ENCODE results near the gene APLF.
A peak's percentile ranks its signal among the peaks of the same experiment; 100 is the strongest.
"Not testable (repeated sequence)": the region's sequence is repeated elsewhere in the genome, so short reads cannot be mapped to it uniquely, and the experiment has no call there.

The APLF gene

GRCh38 chr2:68482296-68482820 lies 15.0 kb downstream of the APLF start:
- DNase-seq: no peak

DNA sequence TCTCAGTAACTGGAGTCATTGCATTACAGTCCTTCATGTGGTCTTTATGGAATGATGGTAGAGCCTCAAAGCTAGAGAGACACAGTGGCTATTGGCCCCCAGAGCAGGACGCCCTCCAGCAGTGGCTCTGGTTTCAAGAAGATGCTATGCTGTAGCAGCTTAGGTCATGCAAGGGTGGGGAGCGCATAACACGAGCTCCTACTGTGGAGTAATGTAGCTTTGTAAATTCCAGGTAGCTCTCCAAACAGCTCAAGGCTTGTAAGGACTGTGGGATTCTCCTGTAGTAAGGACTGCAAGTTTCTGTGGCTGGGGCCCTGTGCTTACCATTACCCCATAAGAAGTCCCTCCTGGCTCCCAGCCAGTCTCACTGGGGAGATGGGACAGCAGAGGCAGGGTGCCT lies 15.6 kb downstream of the APLF start:
- no peak for DNase-seq

GRCh38 chr2:68487773-68488355 lies 20.5 kb downstream of the APLF start:
- peak; percentile 68 for DNase-seq

DNA sequence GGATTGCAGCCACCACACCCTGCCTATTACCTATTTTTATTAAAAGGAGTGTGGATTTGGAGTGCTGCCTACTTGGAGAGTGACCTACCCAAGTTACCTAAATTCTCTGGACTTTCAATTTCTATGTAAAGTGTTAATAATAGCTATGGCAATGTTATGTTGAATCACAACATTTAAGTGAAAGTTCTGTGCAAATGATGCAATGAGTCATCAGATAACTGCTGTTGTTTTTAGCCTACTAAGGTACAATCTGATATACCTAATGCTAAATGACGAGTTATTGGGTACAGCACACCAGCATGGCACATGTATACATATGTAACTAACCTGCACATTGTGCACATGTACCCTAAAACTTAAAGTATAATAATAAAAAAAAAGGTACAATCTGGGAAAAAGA lies 21.2 kb downstream of the APLF start:
- peak; percentile 4 for DNase-seq

DNA sequence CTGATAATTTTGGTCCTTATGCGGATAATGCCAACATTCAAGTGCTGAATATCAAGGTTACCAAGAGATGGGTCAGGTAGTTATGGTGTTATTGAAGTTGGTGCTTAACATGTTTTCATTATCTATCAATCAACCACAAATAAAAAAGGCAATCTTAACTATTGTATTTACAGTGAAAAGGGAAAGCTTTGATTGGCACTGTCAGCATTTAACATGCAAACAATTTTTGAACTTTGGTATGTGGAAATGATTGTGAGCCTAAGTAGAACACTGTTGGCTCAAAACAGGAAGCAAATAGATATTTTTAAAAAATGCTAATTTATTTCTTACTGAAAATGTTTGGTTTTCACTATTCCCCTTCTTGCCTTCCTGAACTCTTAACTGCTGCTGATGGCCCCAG lies 21.9 kb downstream of the APLF start:
- no peak for DNase-seq

DNA sequence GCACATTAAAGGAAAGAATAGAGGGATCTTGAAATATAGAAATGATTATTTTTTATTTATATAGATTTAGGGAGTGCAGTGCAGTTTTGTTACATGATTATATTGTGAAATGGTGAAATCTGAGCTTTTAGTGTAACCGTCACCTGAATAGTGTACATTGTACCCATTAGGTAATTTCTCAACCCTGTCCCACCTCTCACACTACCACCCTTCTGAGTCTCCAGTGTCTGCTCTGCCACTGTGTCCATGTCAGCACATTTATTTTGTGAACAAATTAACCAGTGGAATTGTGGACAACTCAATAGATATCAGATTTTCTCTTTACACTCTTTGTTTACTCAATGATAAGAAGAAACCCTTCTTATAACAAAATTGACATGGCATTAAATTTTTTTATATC lies 24.2 kb downstream of the APLF start:
- no peak for DNase-seq

DNA sequence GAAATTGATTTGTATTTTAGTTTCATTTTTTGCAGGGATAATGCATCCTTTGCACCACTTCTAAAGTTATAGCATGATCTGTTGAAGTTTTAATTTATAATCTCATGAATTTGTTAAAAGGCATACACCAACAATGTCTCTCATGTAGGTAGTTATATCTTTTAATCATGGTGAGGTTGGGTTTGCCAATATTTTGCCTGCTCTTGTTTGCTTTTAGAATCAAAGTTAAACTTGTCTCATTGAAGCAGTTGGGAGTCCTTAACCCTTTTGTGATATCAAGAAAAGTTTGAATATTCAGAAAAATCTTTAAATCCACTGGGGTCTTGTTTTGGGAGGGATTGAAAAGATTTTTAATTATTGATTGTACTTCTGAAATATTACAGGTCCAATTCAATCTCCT lies 31.7 kb downstream of the APLF start:
- DNase-seq: no peak

GRCh38 chr2:68500649-68501048 lies 33.3 kb downstream of the APLF start:
- no peak for DNase-seq

DNA sequence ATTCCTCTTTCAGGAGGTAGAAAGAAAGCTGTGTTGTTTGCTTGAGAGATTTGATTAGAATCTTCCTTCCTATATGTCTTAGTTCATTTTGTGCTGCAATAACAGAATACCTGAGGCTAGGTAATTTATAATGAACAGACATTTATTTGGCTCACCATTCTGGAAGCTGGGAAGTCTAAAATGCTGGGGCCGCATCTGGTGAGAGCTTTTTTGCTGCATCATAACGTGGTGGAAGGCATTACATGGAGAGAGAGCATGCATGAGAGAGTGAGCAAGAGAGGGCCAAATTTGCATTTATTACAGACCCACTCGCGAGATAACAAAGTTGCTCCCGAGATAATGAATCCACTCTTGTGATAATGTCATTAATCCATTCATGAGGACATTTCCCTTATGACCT lies 34.4 kb downstream of the APLF start:
- DNase-seq: no peak

DNA sequence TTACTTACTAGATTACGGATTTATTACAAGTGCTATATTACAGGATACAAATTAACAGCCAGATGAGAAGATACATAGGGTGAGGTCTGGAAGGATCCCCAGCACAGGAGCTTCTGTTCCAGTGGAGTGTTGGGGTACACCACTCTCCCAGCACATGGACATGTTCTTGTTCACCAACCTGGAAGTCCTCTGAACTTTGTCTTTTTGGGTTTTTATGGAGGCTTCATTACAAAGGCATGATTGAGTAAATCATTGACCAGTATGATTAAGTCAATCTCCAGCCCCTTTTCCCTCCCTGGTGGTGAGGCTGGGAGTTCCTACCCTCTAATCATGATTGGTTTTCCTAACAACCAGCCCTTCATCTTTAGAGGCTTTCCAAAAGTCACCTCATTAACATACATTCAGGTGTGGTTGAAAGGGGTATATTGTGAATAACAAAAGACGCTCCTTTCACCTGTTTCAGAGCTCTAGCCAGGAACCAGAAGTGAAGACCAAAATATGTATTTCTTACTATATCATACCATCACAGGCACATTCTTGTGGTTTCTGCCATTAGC lies 38.3 kb downstream of the APLF start:
- DNase-seq: no peak

DNA sequence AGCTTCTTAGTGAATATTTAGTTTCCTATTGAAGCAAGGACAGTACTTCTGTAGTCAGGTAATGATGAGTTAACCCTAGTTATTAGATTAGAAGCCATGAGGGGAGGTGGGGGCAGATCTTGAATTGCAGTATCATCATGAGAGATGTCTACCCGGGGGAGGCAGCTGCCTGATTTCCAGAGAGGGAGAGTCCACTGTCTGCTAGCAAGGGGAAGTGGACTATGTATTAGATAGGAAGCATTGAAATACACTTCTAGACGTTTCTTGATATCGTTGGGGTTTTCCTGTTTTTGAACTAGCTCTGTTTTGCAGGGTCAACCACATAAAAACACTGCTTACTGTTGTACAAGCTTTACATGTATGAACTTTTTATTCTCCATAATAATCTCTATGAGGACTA lies 38.8 kb downstream of the APLF start:
- no peak for DNase-seq

GRCh38 chr2:68512326-68512725 lies 44.9 kb downstream of the APLF start:
- no peak for DNase-seq

DNA sequence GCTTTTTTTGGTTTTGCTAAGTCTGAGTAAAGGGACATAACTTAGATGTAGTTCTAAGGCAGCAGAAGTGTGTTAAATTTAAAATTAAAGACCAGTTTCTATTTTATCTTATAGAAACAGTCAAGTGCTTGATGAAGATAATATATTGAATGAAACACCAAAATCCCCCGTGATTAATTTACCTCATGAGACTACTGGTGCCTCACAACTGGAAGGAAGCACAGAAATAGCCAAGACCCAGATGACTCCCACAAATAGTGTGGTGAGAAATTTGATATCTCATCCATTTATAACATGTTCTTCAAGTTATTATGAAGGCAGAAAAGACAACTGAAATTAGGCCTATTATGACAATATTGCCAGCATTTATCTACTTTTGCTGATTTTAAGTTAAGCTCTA lies 45.6 kb downstream of the APLF start:
- DNase-seq: no peak

- DNase-seq: no peak
These were observed 47.0 kb downstream of the APLF start for GRCh38 chr2:68514316-68514929.

DNA sequence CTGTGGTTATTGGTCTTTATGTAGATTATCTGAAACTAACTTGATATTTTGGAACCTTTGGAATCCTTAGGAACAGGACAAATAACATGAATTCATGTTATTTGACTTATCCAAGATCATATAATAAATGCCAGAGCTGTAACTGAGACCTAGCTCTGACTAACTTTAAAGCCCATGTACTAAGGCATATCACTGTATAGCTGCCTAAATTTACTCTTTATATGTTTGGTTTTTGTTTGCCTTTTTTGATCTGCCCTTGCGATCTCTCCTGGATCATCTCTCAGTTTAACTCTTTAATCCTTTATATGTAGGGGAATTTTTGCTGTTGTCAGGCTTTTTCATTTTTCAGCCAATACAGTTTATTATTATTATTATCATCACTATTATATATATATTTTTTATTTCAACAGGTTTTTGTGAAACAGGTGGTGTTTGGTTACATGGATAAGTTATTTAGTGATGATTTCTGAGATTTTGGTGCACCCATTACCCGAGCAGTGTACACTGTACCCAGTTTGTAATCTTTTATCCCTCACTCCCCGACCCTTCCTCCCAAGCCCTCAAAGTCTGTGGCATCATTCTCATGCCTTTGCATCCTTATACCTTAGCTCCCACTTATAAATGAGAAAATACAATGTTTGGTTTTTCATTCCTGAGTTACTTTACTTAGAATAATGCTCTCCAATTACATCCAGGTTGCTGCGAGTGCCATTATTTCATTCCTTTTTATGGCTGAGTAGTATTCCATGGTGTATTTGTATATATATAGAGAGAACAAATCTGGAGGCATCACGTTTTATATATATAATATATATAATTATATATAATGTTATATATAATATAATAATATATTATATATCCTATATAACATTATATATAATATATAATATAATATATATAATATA lies 48.9 kb downstream of the APLF start:
- no peak for DNase-seq

GRCh38 chr2:68519236-68519635 lies 51.9 kb downstream of the APLF start:
- no peak for DNase-seq

DNA sequence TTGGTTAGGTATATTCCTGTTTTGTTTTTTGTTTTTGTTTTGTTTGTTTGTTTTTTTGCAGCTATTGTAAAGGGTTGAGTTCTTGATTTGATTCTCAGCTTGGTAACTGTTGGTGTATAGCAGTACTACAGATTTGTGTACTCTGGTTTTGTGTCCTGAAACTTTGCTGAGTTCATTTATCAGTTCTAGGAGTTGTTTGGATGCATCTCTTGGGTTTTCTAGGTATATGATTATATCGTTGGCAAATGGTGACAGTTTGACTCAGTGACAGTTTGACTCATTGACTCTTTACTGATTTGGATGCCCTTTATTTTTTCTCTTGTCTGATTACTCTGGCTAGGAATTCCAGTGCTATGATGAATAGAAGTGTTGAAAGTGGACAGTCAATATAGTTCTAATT lies 53.7 kb downstream of the APLF start:
- no peak for DNase-seq

DNA sequence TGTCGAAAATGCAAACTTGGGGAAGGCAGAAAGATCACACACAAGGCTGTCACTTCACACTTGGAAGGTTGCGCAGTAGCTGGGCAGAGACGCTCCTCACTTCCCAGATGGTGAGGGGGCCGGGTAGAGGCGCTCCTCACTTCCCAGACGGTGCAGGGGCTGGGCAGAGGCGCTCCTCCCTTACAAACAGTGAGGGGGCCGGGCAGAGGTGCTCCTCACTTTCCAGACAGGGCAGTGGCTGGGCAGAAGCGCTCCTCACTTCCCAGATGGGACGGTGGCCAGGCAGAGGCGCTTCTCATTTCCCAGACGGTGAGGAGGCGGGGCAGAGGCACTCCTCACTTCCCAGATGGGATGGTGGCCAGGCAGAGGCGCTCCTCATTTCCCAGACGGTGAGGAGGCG lies 59.6 kb downstream of the APLF start:
- not testable (repeated sequence) for DNase-seq

DNA sequence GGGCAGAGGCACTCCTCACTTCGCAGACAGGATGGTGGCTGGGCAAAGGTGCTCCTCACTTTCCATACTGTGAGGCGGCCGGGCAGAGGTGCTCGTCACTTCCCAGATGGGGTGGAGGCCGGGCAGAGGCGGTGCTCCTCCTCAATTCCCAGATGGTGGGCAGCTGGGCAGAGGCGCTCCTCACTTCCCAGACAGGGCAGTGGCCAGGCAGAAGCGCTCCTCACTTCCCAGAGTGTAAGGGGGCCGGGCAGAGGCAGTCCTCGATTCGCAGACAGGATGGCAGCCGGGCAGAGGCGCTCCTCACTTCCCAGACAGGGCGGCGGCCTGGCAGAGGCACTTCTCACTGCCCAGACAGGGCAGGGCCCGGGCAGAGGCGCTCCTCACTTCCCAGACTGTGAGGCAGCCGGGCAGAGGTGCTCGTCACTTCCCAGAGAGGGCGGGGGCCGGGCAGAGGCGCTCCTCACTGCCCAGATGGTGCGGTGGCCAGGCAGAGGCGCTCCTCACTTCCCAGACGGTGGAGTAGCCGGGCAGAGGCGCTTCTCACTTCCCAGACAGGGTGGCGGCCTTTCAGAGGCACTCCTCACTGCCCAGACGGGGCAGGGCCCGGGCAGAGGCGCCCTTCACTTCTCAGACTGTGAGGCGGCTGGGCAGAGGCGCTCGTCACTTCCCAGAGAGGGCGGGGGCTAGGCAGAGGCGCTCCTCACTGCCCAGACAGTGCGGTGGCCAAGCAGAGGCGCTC lies 60.1 kb downstream of the APLF start:
- DNase-seq: not testable (repeated sequence)

DNA sequence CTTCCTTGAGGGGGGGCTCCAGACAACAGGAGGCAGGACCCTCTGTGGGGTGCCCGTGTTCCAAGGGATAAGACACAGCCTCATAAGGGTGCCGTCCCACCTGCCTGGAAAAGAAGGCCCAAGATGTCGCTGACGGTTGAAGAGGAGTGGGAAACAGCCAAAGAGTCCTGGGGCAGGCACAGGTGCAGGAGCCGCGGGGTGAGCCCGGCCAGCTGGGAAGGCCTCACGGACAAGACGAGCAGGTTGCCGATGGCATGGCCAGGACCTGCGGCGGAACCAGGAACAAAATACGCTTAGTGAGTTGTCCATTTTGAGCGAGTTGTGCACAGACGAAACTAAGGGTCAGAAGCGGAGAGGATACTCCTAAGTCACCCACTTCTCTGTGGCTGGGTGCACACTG lies 61.8 kb downstream of the APLF start:
- DNase-seq: not testable (repeated sequence)

DNA sequence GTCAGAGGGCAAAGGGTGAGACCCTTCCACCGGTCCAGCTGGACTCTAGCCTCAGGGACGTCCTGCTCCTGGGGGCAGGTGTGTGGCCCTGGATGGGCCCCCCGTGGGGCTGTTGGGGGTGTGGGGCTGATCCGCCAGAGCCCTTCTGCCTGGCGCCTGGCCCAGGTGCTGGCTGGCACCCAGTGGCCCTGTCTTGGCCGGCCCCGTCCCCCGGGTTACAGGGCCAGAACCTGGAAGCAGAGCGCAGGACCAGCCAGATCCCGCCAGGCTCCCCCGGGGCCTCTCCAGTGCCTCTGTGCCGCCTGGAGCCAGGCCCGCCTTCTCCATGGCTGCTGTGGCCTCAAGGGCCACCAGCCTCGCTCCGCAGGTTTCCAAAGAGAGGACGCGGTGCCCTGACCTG lies 62.3 kb downstream of the APLF start:
- not testable (repeated sequence) for DNase-seq

- DNase-seq: no peak
These were observed 68.6 kb downstream of the APLF start for GRCh38 chr2:68536000-68536399.

DNA sequence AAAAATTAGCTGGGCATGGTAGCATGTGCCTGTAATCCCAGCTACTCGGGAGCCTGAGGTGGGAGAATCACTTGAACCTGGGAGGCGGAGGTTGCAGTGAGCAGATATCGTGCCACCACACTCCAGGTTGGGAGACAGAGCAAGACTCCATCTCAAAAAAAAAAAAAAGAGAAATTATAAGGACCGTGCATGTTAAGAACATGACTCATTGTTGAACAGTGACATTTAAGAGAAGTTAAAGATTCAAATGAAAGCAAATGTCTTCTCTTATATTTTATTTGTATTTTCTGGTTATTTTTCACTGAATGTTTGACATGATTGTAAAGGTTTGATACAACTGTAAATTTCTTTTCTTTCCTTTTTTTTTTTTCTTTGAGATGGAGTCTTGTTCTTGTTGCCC lies 69.6 kb downstream of the APLF start:
- DNase-seq: no peak
